ENCODE measurements around the gene HAUS7.

The HAUS7 gene

DNA sequence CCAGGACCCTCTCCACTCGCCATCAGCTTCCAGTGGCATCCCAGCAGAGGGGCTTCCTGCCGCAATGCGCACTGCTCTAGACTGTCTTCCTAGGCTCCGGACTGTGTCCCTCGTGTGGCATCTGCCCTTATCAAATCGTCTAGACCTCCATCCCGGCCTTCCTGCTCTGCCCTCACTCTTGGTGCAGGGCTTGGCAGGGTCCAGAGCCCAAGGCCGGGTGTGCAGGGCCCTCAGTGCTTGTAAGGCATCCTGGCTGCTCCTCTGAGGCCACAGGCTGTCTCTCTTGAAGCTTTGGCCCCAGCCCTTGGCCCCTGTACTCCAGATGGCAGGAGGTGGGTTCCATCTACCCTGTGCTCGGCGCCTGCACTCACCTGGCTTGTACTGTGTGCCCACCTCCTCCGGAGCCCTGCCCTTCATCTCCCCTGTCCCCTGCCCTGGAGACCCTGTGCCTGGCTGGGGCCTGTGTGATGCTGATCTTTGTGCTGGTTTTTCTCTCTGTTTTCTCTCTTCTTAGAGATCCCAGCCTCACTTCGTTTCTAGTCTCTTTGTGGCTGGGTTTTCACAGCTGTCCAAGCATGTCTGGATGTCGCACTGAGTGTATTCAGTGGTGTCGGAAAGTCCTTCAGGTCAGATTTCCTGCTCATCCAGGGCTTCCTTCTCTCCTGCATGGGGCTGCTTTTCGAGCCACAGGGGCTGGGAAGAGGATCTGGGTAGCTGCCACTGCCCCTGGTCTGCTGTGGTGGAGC lies 20.8 kb downstream of the HAUS7 start:
- H3K4me3 ChIP-seq (replicated peaks in 1 of 2; ENCODE audit: low read depth in 2 of 2, low read length in 2 of 2), result no peak overlapping the region
- no peak for DNase-seq (ENCODE audit: low read depth in 2 of 2)
- TF ChIP-seq, protein P1, sequence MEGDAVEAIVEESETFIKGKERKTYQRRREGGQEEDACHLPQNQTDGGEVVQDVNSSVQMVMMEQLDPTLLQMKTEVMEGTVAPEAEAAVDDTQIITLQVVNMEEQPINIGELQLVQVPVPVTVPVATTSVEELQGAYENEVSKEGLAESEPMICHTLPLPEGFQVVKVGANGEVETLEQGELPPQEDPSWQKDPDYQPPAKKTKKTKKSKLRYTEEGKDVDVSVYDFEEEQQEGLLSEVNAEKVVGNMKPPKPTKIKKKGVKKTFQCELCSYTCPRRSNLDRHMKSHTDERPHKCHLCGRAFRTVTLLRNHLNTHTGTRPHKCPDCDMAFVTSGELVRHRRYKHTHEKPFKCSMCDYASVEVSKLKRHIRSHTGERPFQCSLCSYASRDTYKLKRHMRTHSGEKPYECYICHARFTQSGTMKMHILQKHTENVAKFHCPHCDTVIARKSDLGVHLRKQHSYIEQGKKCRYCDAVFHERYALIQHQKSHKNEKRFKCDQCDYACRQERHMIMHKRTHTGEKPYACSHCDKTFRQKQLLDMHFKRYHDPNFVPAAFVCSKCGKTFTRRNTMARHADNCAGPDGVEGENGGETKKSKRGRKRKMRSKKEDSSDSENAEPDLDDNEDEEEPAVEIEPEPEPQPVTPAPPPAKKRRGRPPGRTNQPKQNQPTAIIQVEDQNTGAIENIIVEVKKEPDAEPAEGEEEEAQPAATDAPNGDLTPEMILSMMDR (IDR thresholded peaks at IDR 0.05; ENCODE audit: low read depth, low read length), result no peak

DNA sequence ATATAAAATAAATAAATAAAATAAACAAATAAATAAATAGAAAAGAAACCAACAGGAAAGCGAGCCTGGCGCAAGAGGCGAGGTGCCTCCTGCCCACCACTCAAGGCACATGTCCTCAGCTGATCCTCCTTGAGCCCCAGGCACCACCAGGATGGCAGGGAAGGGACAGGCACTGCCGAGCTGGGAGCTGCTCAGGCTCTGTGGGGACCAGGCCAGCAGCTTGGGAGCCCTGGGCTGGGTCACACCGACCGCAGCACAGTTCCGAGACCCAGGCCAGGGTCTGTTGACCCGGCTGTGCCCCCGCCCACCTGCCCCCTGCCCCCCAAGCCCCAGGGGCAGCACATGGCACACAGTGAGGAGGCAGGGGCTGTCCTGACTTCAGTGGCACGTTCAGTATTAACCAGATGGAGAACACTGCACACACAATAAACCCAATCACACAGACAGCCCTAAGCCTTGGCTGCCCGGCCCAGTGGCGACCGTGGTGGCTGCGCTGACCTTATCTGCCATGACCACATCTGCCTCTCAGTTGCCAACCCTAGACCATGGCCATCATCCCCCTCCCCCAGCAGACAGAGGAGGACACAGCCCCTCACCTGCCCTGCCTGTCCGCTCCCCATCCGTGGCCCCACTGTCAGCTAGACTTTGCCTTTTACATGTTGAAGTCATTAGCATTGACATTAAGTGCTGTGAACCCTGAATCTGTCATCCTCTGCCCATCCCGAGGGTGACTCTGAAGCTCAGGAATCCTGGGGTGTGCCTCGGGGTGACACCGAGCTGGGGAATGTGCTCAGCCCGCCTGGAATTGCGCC lies 21.6 kb downstream of the HAUS7 start:
- TF ChIP-seq, protein P1 (IDR thresholded peaks at IDR 0.05; ENCODE audit: low read depth, low read length), result no peak
- DNase-seq (ENCODE audit: low read depth in 2 of 2), result no peak
- H3K4me3 ChIP-seq (replicated peaks in 1 of 2; ENCODE audit: low read depth in 2 of 2, low read length in 2 of 2), result no peak overlapping the region

DNA sequence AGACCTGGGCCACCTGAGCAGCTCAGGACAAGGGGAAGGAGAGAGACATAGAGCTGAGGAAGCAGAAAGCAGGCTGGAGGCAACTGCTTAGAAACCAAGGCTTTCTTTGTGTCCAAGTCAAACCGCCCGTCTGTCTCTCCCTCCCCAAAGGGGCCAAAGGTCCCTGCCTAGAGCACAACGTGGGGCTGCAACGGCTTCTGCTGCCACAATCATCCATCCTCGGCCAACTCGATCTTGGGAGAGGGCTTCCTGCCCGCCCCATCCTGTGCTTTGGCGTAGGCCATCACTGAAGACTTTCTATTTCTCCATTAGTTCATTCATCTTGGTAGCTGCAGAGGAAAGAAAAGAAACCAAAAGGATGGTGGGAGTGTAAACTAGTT lies 22.8 kb downstream of the HAUS7 start:
- no peak for DNase-seq (ENCODE audit: low read depth in 2 of 2)
- H3K4me3 ChIP-seq (replicated peaks in 1 of 2; ENCODE audit: low read depth in 2 of 2, low read length in 2 of 2), result no peak overlapping the region
- TF ChIP-seq, protein P1 (IDR thresholded peaks at IDR 0.05; ENCODE audit: low read depth, low read length), result no peak

DNA sequence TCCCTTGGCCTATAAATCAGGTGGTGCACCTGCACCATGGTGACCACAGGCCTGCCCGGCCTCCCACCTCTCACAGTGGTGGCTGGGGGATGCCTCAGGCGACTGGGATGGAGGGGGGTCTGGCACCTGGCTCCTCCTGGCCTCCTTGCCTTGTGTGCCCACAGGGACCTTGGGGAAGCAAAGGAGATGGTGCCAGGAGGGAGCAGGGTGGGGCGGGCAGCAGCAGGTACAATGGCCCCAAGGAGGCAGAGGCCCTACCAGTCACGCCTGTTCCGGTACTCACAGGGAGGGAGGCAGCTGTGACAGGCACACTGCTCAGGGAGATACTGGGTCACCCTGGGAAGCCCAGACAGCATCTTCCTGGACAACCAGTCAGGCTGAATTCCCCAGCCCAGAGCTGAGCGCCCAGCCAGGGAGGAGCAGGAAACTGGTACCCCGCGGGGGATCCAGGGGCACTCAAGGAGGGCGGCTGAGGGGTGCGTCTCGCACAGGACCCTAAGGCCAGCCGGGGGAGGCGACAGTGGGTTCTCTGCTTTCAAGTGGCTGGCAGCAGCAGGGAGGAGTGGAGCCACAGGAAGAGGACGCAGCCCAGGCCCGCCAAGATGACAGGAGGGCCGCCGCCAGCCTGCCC lies 23.3 kb downstream of the HAUS7 start:
- no peak overlapping the region for H3K4me3 ChIP-seq (replicated peaks in 1 of 2; ENCODE audit: low read depth in 2 of 2, low read length in 2 of 2)
- TF ChIP-seq, protein P1 (IDR thresholded peaks at IDR 0.05; ENCODE audit: low read depth, low read length), result no peak
- no peak for DNase-seq (ENCODE audit: low read depth in 2 of 2)

DNA sequence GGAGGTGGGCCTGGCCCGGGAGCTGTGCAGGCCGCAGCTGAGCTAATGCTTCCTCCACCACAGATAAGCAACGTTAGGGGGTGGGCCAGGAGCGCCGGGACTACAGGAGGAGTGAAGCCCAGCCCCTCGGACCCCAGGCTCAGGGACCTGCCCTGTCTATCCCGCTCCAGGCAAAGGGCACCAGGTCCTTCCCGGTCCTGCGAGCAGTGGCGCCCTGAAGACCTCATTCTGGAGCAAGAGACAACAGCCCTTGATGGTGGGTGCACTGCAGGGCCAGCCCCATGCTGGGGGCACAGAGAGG lies 23.8 kb downstream of the HAUS7 start:
- TF ChIP-seq, protein P1 (IDR thresholded peaks at IDR 0.05; ENCODE audit: low read depth, low read length), result no peak
- H3K4me3 ChIP-seq (replicated peaks in 1 of 2; ENCODE audit: low read depth in 2 of 2, low read length in 2 of 2), result no peak overlapping the region
- no peak for DNase-seq (ENCODE audit: low read depth in 2 of 2)

DNA sequence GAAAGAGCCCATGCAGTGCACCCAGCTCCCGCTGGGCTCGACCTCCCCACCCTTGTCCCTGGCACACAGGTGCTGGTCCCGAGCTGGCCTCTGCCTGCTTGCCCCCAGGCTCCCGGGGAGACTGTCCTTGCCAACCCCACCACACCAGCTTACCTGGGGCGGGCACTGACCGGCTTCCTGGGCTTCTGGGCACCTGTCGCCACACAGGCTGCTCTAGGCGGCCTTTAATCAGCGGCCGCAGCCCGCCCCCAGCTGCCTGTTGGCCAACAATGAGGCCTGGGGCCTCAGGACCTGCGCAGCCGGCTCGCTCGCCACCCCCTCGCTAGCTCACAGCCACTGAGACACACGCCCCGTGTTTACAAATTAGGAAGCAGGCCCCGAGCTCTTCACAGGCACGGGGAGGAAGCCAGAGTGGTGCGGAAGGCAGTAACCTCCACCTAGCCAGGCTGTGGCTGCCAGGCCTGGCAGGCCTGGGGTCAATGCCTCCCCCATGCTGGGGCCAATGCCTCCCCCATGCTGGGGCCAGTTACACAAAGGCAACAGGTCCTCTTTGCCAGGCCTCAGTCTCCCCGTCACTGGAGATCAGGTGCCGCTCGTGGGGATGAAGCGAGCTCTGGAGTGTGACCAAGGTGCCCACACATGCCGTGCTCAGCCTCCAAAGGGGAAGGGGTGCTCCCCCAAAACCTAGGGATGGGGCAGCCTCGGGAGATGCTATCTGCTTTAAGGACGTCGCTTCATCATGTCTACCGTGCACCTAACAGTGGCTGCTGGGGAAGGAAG lies 24.3 kb downstream of the HAUS7 start, which contains the start of gene TREX2:
TREX2 (minus strand) TSS at position 201 of the 780 bp plus-strand sequence. CDS start 626 bp downstream, outside the sequence.
- TF ChIP-seq, protein P1 (IDR thresholded peaks at IDR 0.05; ENCODE audit: low read depth, low read length), result no peak
- no peak within 1 kb of the TSS for H3K4me3 ChIP-seq (replicated peaks in 1 of 2; ENCODE audit: low read depth in 2 of 2, low read length in 2 of 2)
- no peak for DNase-seq (ENCODE audit: low read depth in 2 of 2)

Measured in cardiac fibroblast (primary cell).